HEK293T (cell line): Measurements from ENCODE around the gene ANKS6.

ENCODE experiments used
- CTCF ChIA-PET: fragments of 350-600 bp; formaldehyde crosslinking; extraction: SDS; loops from one replicate; lab custom pipeline; 2021; ENCODE audit warnings: antibody characterized with exemption, inconsistent platforms; lab: Yijun Ruan, JAX
- POLR2A ChIA-PET: fragments of 350-600 bp; formaldehyde crosslinking; extraction: SDS; loops from one replicate; lab custom pipeline; 2020; ENCODE audit warnings: antibody characterized with exemption, inconsistent platforms; lab: Yijun Ruan, JAX
- DNase-seq: peaks from one replicate; pipeline ENCODE4 v3.0.0; 2012; ENCODE audit warnings: mixed read lengths; ENCODE audit errors: extremely low spot score
- ARNT ChIP-seq: fragments of 450-650 bp; IDR thresholded peaks from 2 replicates; pipeline ENCODE4 v1.6.1; 2017; ENCODE audit warnings: mild to moderate bottlenecking
- BHLHE40 ChIP-seq: fragments of 450-650 bp; IDR thresholded peaks from 2 replicates; pipeline ENCODE4 v1.6.1; 2016; ENCODE audit warnings: mild to moderate bottlenecking, moderate library complexity, borderline replicate concordance
- CTBP1 ChIP-seq: fragments of 450-650 bp; IDR thresholded peaks from 2 replicates; pipeline ENCODE4 v1.6.1; 2016; ENCODE audit warnings: borderline replicate concordance
- ELF4 ChIP-seq: fragments of 450-650 bp; IDR thresholded peaks from 2 replicates; pipeline ENCODE4 v1.6.1; 2017; ENCODE audit warnings: antibody characterized with exemption
- FOXA1 ChIP-seq: fragments of 450-650 bp; IDR thresholded peaks from 2 replicates; pipeline ENCODE4 v1.6.1; 2016; ENCODE audit warnings: mild to moderate bottlenecking
- FOXK2 ChIP-seq: fragments of 450-650 bp; IDR thresholded peaks from 2 replicates; pipeline ENCODE4 v1.6.1; 2016; ENCODE audit warnings: mild to moderate bottlenecking
- FOXM1 ChIP-seq: fragments of 450-650 bp; IDR thresholded peaks from 2 replicates; pipeline ENCODE4 v1.6.1; 2017; ENCODE audit warnings: mild to moderate bottlenecking, borderline replicate concordance
- HDGF ChIP-seq: fragments of 450-650 bp; IDR thresholded peaks from 2 replicates; pipeline ENCODE4 v1.6.1; 2017; ENCODE audit warnings: antibody characterized with exemption, borderline replicate concordance
- L3MBTL2 ChIP-seq: fragments of 450-650 bp; conservative IDR thresholded peaks from 2 replicates; pipeline ENCODE4 v1.6.1; 2016; ENCODE audit warnings: mild to moderate bottlenecking
- LEF1 ChIP-seq: fragments of 450-650 bp; IDR thresholded peaks from 2 replicates; pipeline ENCODE4 v1.6.1; 2017; ENCODE audit warnings: mild to moderate bottlenecking, borderline replicate concordance
- NFRKB ChIP-seq: fragments of 450-650 bp; IDR thresholded peaks from 2 replicates; pipeline ENCODE4 v1.6.1; 2016; ENCODE audit warnings: mild to moderate bottlenecking, moderate library complexity
- SP1 ChIP-seq: fragments of 450-650 bp; IDR thresholded peaks from 2 replicates; pipeline ENCODE4 v1.6.1; 2017
- SUZ12 ChIP-seq: fragments of 450-650 bp; IDR thresholded peaks from 2 replicates; pipeline ENCODE4 v1.6.1; 2016; ENCODE audit warnings: mild to moderate bottlenecking
- TARDBP ChIP-seq: fragments of 450-650 bp; IDR thresholded peaks from 2 replicates; pipeline ENCODE4 v1.6.1; 2016
- ZNF384 ChIP-seq: fragments of 450-650 bp; IDR thresholded peaks from 2 replicates; pipeline ENCODE4 v1.6.1; 2016
- TF ChIP-seq, protein P1 (sequence below): fragments of 450-650 bp; IDR thresholded peaks from 2 replicates; pipeline ENCODE4 v1.6.1; 2016

The ANKS6 gene

DNA sequence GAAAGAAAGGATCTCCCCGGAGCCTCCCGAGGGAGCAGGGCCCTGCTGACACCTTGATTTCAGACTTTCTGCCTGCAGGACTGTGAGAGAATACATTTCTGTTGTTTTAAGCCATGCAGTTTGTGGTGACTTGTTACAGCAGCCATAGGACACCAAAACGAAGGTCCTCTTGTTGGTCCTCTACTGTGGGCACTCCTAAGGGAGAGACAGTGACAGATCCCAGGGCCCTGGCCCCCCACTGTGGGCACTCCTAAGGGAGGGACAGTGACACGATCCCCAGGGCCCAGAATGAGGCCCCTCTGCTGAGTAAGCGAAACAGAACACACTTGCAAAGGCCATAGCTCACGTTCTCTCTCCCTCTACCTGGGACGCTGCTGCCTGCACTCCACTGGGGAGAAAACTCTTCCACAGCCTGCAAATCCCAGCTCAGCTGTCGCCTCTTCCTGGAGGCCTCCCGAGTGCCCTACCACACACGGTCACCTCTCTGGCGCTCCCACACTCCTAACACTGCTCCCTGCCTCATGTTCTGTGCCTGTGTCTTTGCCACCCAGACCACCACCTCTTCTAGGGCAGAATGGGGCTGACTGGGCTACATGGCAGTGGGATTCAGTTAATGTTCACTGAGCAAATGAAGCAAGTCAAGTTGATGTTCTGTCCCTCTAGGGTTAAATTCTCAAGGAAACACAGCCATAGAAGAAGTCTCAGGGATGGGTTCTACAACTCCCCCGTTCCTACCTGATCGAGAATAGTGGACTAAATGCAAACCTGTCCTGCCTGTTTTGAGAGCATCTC lies 23.8 kb downstream of the ANKS6 start:
- ChIA-PET CTCF (no interaction called here), POLR2A (no interaction called here)
- TF ChIP-seq HDGF (no peak), NFRKB (no peak), SUZ12 (no peak), CTBP1 (no peak), ZNF384 (no peak)
- no peak for DNase-seq

DNA sequence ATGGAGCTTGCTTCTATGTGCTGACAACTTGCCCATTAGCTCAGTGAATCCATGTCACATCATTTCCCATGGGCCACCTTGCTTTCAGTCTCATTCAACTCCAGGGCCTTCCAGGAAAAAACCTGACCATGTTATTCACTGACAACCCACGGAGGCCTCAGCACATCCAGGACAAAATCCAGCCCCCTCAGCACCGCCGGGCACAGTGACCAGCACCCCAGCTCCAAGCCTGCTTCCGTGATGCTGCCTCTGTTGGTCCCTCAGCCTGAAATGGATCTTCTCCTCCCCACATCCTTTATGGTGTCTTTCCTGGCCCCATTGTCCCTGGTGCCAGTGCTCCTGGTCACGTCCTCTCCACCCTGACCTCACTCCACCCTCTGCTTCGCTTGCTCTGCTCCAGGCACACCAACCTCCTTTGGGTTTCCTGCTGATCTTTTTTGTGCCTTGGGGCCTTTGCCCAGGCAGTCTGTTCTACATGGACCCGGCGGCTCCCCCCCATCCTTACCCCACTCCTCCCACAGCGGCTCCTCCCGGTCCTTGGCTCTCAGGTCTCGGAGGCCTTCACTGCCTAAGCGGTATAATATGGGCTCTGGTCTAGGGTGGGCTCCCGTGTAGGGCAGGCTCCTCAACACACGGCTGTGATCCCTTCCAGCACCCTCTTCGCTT lies 25.0 kb downstream of the ANKS6 start:
- TF ChIP-seq SP1: no peak
- no peak for TF ChIP-seq LEF1
- no peak for TF ChIP-seq TARDBP
- no peak for TF ChIP-seq CTBP1
- no peak for TF ChIP-seq FOXK2
- TF ChIP-seq SUZ12: no peak
- TF ChIP-seq ZNF384: no peak
- TF ChIP-seq HDGF: no peak
- TF ChIP-seq ARNT: no peak
- no peak for TF ChIP-seq FOXM1
- TF ChIP-seq BHLHE40: no peak
- TF ChIP-seq NFRKB: no peak
- no peak for TF ChIP-seq L3MBTL2
- no peak for TF ChIP-seq FOXA1
- TF ChIP-seq, protein P1, sequence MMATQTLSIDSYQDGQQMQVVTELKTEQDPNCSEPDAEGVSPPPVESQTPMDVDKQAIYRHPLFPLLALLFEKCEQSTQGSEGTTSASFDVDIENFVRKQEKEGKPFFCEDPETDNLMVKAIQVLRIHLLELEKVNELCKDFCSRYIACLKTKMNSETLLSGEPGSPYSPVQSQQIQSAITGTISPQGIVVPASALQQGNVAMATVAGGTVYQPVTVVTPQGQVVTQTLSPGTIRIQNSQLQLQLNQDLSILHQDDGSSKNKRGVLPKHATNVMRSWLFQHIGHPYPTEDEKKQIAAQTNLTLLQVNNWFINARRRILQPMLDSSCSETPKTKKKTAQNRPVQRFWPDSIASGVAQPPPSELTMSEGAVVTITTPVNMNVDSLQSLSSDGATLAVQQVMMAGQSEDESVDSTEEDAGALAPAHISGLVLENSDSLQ: no peak
- no peak for TF ChIP-seq ELF4
- POLR2A ChIA-PET: no interaction called here
- DNase-seq: no peak
- CTCF ChIA-PET: interaction anchor here (0.6 kb wide), 1 partner anchor 456 kb away, joined by 3 read pairs; no protein-coding TSS in a partner anchor

DNA sequence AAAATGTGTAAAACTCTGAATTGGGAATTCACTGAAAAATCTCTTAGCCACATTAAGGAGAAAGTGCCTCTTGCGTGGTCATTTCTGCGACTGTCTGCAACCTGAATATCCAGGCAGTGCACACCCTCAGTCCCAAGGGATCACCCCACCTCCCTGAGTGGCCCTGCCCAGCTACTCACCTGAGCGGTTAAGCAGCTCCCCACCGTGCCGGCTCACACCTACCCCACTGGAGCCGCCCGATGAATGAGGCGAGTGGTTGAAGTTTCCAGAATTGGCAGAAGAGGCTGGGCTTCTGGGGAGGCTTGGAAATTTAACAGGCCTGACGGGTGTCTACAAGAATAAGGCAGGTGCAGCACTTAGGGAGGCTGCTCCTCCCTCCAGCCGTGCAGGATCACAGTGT lies 25.6 kb downstream of the ANKS6 start:
- TF ChIP-seq L3MBTL2 (no peak), ARNT (no peak), CTBP1 (no peak), FOXK2 (no peak)
- DNase-seq: no peak
- POLR2A ChIA-PET: no interaction called here
- CTCF ChIA-PET: no interaction called here

DNA sequence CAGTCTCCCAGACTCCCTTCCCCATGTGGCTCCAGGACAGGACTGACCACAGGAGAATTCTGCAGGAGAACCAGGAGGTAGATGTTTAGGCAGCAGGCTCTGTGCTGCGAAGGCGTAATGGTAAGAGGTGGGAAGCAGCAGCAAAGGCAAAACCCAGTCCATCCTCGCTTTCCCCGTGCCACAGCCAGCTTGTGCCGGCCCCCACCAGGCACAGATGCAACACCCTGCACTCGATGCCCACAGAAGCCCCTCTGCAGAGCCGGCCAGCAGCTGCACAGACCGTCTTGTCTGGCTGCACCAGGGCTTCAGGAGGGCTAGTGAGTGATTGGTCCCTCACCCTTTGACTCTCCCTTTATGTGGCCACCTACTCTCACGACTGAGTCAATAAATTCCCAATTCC lies 28.0 kb downstream of the ANKS6 start:
- CTCF ChIA-PET: no interaction called here
- TF ChIP-seq SUZ12: no peak
- TF ChIP-seq HDGF: no peak
- no peak for DNase-seq
- POLR2A ChIA-PET: no interaction called here

DNA sequence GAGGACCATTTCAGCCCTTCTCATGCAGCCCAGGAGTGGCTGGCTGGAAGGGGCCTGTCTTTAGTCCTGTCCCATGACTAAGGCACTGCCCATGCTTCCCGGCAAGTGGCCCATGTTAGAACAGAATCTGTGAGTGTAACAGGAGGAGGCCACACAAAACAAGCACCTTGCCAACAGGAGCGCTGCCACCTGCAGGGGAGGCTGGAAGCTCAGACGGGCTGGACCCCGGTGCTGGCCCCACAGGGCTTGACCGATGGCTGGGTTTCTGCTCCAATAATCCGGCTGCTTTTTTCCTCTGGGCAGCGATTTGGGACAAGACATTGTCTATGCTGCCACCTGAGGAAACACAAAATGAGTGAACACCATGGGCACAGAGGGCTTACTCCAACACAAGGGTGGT lies 28.4 kb downstream of the ANKS6 start:
- ChIA-PET CTCF (no interaction called here), POLR2A (no interaction called here)
- no peak for TF ChIP-seq ZNF384
- no peak for TF ChIP-seq FOXK2
- TF ChIP-seq SP1: no peak
- no peak for TF ChIP-seq FOXA1
- no peak for TF ChIP-seq HDGF
- TF ChIP-seq FOXM1: no peak
- TF ChIP-seq, protein P1: no peak
- DNase-seq: no peak

DNA sequence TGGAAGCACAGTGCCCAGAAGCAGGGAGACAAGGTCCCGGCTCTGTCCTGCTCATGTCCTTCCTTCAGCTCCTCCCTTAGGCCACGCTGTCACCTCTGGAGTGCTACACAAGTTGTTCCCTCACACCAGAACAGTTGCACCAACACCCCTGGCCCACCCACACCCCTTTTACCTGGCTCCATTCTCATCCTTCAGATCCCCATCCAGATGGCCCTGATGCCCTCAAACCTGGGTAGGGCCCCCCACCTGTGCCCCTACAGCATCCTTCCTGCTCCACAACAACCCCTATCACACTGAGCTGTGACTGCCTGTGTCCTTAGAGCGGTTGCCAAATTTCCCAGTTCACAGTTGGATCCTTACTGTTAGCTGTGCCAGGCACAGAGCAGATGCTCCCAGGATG lies 29.2 kb downstream of the ANKS6 start:
- DNase-seq: no peak
- ChIA-PET POLR2A (no interaction called here), CTCF (interaction anchor here (1.0 kb wide), 1 partner anchor 8 kb away, joined by 4 read pairs; no protein-coding TSS in a partner anchor)

More for the DNA sequence above, 29.2 kb downstream of the ANKS6 start:
- TF ChIP-seq HDGF (no peak), FOXA1 (no peak), L3MBTL2 (no peak), ZNF384 (no peak), SUZ12 (no peak), SP1 (no peak), NFRKB (no peak), LEF1 (no peak), CTBP1 (no peak), FOXM1 (no peak), ARNT (no peak), BHLHE40 (no peak), ELF4 (no peak), FOXK2 (no peak), TARDBP (no peak)
- TF ChIP-seq, protein P1: no peak
